ENCODE measurements around the gene CREB1. TPM values are rescaled to one million over a fixed set of nuclear protein-coding genes. Genes with fewer than 3 reads are reported as not detected.

Gene CREB1
- total RNA-seq, 1 donor from 2014 or later: 91.7 TPM

DNA sequence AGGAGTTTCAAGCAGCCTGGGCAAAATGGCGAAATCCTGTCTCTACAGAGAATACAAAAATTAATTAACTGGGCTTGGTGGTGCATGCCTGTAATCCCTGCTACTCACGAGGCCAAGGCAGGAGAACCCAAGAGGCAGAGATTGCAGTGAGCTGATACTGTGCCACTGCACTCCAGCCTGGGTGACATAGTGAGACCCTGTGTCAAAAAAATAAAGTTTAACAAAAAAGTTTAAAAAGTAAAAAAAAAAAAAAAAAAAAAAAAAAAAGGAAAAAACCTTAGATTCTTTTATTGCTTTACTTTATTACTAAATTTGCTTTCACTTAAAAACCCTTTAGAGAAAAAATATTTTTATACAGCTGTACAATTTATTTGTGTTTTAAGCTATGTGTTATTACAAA, 10.7 kb downstream of the CREB1 start:
- no peak overlapping the region for H3K27ac Mint-ChIP-seq (ENCODE audit: unreplicated experiment)
- no peaks in the 10 kb centered on the region for H3K9me3 Mint-ChIP-seq
- H3K4me3 Mint-ChIP-seq: no peak overlapping the region
- peaks cover 10% of the 10 kb centered on the region for H3K36me3 Mint-ChIP-seq (ENCODE audit: low read depth)
- H3K27me3 Mint-ChIP-seq (ENCODE audit: low read depth): no peaks in the 10 kb centered on the region
- no peak for TF ChIP-seq CTCF (conservative IDR thresholded peaks at IDR 0.05)
- H3K4me1 Mint-ChIP-seq: peaks cover 30% of the 10 kb centered on the region
- DNase-seq (ENCODE audit: low read depth, low spot score): no peak

DNA sequence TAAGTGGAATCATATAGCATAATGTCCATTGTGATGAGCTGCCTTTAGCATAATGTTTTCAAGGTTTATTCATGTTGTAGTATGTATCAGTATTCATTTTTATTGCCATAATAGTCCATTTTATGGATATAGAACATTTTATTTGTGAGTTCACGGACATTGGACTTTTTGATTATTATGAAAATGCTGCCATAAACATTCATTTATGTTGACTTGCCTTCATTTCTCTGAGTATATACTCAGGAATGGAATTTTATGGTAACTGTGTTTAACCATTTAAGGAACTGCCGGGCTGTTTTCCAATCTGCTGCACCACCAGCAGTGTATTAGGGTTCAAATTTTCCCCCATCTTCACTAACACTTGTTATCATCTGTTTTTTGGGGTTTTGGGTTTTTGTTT, 12.2 kb downstream of the CREB1 start:
- no peak for DNase-seq (ENCODE audit: low read depth, low spot score)
- H3K27ac Mint-ChIP-seq (ENCODE audit: unreplicated experiment): no peak overlapping the region

DNA sequence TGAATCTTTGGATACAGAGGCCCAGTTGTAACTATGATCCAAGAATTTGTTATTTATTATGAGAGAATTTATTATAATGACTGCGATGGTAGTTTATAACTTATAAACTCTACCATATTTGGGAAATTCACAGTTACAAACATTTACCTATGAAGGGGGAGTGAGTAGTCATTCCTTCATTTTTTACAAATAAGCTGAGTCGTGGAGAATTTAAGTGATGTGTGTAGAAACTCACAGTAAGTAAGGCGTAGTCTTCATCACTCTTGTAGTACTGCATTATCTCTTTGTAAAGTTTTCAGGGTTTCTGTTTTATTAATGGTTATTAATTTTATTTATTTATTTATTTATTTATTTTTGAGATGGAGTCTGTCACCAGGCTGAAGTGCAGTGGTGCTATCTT, 13.5 kb downstream of the CREB1 start:
- no peak for TF ChIP-seq CTCF (conservative IDR thresholded peaks at IDR 0.05)
- no peak for DNase-seq (ENCODE audit: low read depth, low spot score)
- Mint-ChIP-seq H3K36me3 (ENCODE audit: low read depth) (peaks cover 8% of the 10 kb centered on the region), H3K27ac (ENCODE audit: unreplicated experiment) (no peak overlapping the region), H3K4me1 (peaks cover 29% of the 10 kb centered on the region), H3K4me3 (no peak overlapping the region), H3K9me3 (peaks cover 2% of the 10 kb centered on the region), H3K27me3 (ENCODE audit: low read depth) (no peaks in the 10 kb centered on the region)

More for the DNA sequence above, 12.2 kb downstream of the CREB1 start:
- TF ChIP-seq CTCF (conservative IDR thresholded peaks at IDR 0.05): no peak
- H3K36me3 Mint-ChIP-seq (ENCODE audit: low read depth): peaks cover 14% of the 10 kb centered on the region
- no peak overlapping the region for H3K4me3 Mint-ChIP-seq
- no peaks in the 10 kb centered on the region for H3K27me3 Mint-ChIP-seq (ENCODE audit: low read depth)
- H3K4me1 Mint-ChIP-seq: peaks cover 31% of the 10 kb centered on the region
- H3K9me3 Mint-ChIP-seq: peaks cover 2% of the 10 kb centered on the region

DNA sequence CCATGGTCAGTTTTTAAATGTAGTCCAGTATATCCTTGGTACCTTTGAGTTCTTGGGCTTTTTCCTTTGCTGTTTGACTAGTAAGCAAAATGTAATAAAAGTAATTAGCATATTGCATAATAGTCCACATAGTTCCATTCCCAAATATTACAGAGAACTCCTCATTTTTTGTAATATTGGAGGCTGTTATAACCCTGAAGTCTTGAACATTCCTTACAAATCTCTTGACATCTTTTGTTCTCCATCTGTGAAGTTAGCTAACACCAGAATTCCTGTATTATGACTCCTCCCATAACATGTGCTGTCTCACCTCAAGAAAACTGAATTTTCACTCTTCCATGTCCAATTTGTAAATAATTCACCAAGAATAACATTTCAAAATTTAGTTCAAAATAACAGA, 17.1 kb downstream of the CREB1 start:
- H3K27ac Mint-ChIP-seq (ENCODE audit: unreplicated experiment): peak overlapping the region; percentile 13
- DNase-seq (ENCODE audit: low read depth, low spot score): no peak
- H3K4me3 Mint-ChIP-seq: no peak overlapping the region

DNA sequence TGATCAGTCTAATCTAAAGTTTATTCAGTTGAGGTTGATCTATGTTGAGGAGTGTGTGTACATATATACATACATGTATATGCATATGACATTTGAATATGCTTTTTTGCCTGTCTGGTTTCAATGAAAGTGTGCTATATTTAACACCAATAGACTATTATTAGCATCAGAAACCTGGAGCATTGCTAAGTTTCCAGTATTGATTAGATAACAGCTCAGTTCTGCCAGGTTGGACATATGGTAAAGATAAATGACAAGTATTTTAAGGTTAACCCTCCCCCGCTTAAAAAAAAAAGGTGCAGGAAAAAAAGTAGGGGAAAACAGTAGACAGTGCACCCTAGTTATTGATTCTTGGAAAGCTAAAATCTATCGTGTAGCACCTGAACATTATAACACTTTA, 19.4 kb downstream of the CREB1 start:
- Mint-ChIP-seq H3K4me3 (no peak overlapping the region), H3K27ac (ENCODE audit: unreplicated experiment) (no peak overlapping the region), H3K36me3 (ENCODE audit: low read depth) (peaks cover 6% of the 10 kb centered on the region), H3K4me1 (peaks cover 27% of the 10 kb centered on the region), H3K27me3 (ENCODE audit: low read depth) (no peaks in the 10 kb centered on the region), H3K9me3 (peaks cover 2% of the 10 kb centered on the region)
- TF ChIP-seq CTCF (conservative IDR thresholded peaks at IDR 0.05): no peak
- DNase-seq (ENCODE audit: low read depth, low spot score): no peak

More for the DNA sequence above, 17.1 kb downstream of the CREB1 start:
- H3K27me3 Mint-ChIP-seq (ENCODE audit: low read depth): no peaks in the 10 kb centered on the region
- no peak for TF ChIP-seq CTCF (conservative IDR thresholded peaks at IDR 0.05)
- H3K9me3 Mint-ChIP-seq: peaks cover 2% of the 10 kb centered on the region
- H3K36me3 Mint-ChIP-seq (ENCODE audit: low read depth): peaks cover 6% of the 10 kb centered on the region
- H3K4me1 Mint-ChIP-seq: peaks cover 29% of the 10 kb centered on the region

GRCh38 chr2:207558079-207558491, 28.3 kb downstream of the CREB1 start:
- no peaks in the 10 kb centered on the region for H3K4me1 Mint-ChIP-seq
- H3K27ac Mint-ChIP-seq (ENCODE audit: unreplicated experiment): no peak overlapping the region
- no peaks in the 10 kb centered on the region for H3K27me3 Mint-ChIP-seq (ENCODE audit: low read depth)
- no peak for TF ChIP-seq CTCF (conservative IDR thresholded peaks at IDR 0.05)
- DNase-seq (ENCODE audit: low read depth, low spot score): no peak
- no peaks in the 10 kb centered on the region for H3K9me3 Mint-ChIP-seq
- H3K36me3 Mint-ChIP-seq (ENCODE audit: low read depth): peaks cover 14% of the 10 kb centered on the region
- H3K4me3 Mint-ChIP-seq: no peak overlapping the region
